ENCODE measurements around the gene MICA. TPM values are rescaled to one million over a fixed set of nuclear protein-coding genes. Genes with fewer than 3 reads are reported as not detected.
"Not testable (repeated sequence)": the region's sequence is repeated elsewhere in the genome, so short reads cannot be mapped to it uniquely, and the experiment has no call there.

The MICA gene
- total RNA-seq, 1 experiment from 2014 or later: 41.2 TPM

- POLR2A ChIA-PET (ENCODE audit: low non-redundant PET): no interaction called here
- Histone ChIP-seq H3K27me3 (replicated peaks; ENCODE audit: insufficient read depth, low read depth, low read length, poor library complexity) (peaks cover 16% of the 10 kb centered on the region), H3K4me3 (ENCODE audit: low read depth, low read length, poor library complexity, severe bottlenecking) (no peak overlapping the region), H3K27ac (ENCODE audit: low read depth, low read length, poor library complexity, severe bottlenecking) (no peak overlapping the region), H3K4me1 (ENCODE audit: insufficient read depth, low read length, poor library complexity, severe bottlenecking) (no peaks in the 10 kb centered on the region), H3K9me3 (ENCODE audit: low read depth, low read length, poor library complexity, severe bottlenecking) (no peaks in the 10 kb centered on the region), H3K36me3 (ENCODE audit: insufficient read depth, low read length, poor library complexity, severe bottlenecking) (no peaks in the 10 kb centered on the region)
- intact Hi-C loops (cut with micrococcal nuclease; ENCODE audit: unreplicated experiment): no loop called here
- TF ChIP-seq CTCF (conservative IDR thresholded peaks at IDR 0.05; ENCODE audit: low read depth, low read length): no peak
- TF ChIP-seq EZH2 (IDR thresholded peaks at IDR 0.05; ENCODE audit: borderline replicate concordance, low read depth, low read length, poor library complexity, severe bottlenecking): no peak
- CTCF ChIA-PET: no interaction called here
- no peak for DNase-seq (ENCODE audit: low spot score)
- BruUV-seq (replicated peaks): no TSS peak
Observed at GRCh38 chr6:31446481-31446880, 43.1 kb downstream of the MICA start.

GRCh38 chr6:31446999-31447789 lies 43.8 kb downstream of the MICA start:
- CTCF ChIA-PET; DNase-seq (ENCODE audit: low spot score); H3K4me1 ChIP-seq (ENCODE audit: insufficient read depth, low read length, poor library complexity, severe bottlenecking); H3K27ac ChIP-seq (ENCODE audit: low read depth, low read length, poor library complexity, severe bottlenecking); H3K9me3 ChIP-seq (ENCODE audit: low read depth, low read length, poor library complexity, severe bottlenecking); H3K4me3 ChIP-seq (ENCODE audit: low read depth, low read length, poor library complexity, severe bottlenecking); intact Hi-C loops (cut with micrococcal nuclease; ENCODE audit: unreplicated experiment); POLR2A ChIA-PET (ENCODE audit: low non-redundant PET); H3K36me3 ChIP-seq (ENCODE audit: insufficient read depth, low read length, poor library complexity, severe bottlenecking); BruUV-seq (replicated peaks): not testable (repeated sequence)
- H3K27me3 ChIP-seq (replicated peaks; ENCODE audit: insufficient read depth, low read depth, low read length, poor library complexity): peaks cover 16% of the 10 kb centered on the region

GRCh38 chr6:31450751-31451150 lies 47.4 kb downstream of the MICA start:
- POLR2A ChIA-PET (ENCODE audit: low non-redundant PET): no interaction called here
- H3K27me3 ChIP-seq (replicated peaks; ENCODE audit: insufficient read depth, low read depth, low read length, poor library complexity): no peaks in the 10 kb centered on the region
- DNase-seq (ENCODE audit: low spot score): no peak
- no peaks in the 10 kb centered on the region for H3K9me3 ChIP-seq (ENCODE audit: low read depth, low read length, poor library complexity, severe bottlenecking)
- CTCF ChIA-PET: no interaction called here
- H3K36me3 ChIP-seq (ENCODE audit: insufficient read depth, low read length, poor library complexity, severe bottlenecking): no peaks in the 10 kb centered on the region
- intact Hi-C loops (cut with micrococcal nuclease; ENCODE audit: unreplicated experiment): no loop called here
- no peak for TF ChIP-seq EZH2 (IDR thresholded peaks at IDR 0.05; ENCODE audit: borderline replicate concordance, low read depth, low read length, poor library complexity, severe bottlenecking)
- TF ChIP-seq CTCF (conservative IDR thresholded peaks at IDR 0.05; ENCODE audit: low read depth, low read length): no peak
- H3K4me1 ChIP-seq (ENCODE audit: insufficient read depth, low read length, poor library complexity, severe bottlenecking): no peaks in the 10 kb centered on the region
- H3K4me3 ChIP-seq (ENCODE audit: low read depth, low read length, poor library complexity, severe bottlenecking): no peak overlapping the region
- BruUV-seq (replicated peaks): no TSS peak
- no peak overlapping the region for H3K27ac ChIP-seq (ENCODE audit: low read depth, low read length, poor library complexity, severe bottlenecking)

- no peaks in the 10 kb centered on the region for H3K4me1 ChIP-seq (ENCODE audit: insufficient read depth, low read length, poor library complexity, severe bottlenecking)
- H3K36me3 ChIP-seq (ENCODE audit: insufficient read depth, low read length, poor library complexity, severe bottlenecking): no peaks in the 10 kb centered on the region
- no TSS peak for BruUV-seq (replicated peaks)
- no peak overlapping the region for H3K27ac ChIP-seq (ENCODE audit: low read depth, low read length, poor library complexity, severe bottlenecking)
- no peaks in the 10 kb centered on the region for H3K27me3 ChIP-seq (replicated peaks; ENCODE audit: insufficient read depth, low read depth, low read length, poor library complexity)
- CTCF ChIA-PET: no interaction called here
- POLR2A ChIA-PET (ENCODE audit: low non-redundant PET): no interaction called here
- no peaks in the 10 kb centered on the region for H3K9me3 ChIP-seq (ENCODE audit: low read depth, low read length, poor library complexity, severe bottlenecking)
- no peak for DNase-seq (ENCODE audit: low spot score)
- intact Hi-C loops (cut with micrococcal nuclease; ENCODE audit: unreplicated experiment): no loop called here
- TF ChIP-seq EZH2 (IDR thresholded peaks at IDR 0.05; ENCODE audit: borderline replicate concordance, low read depth, low read length, poor library complexity, severe bottlenecking) (no peak), CTCF (conservative IDR thresholded peaks at IDR 0.05; ENCODE audit: low read depth, low read length) (no peak)
- H3K4me3 ChIP-seq (ENCODE audit: low read depth, low read length, poor library complexity, severe bottlenecking): no peak overlapping the region
Observed at GRCh38 chr6:31452859-31453258, 49.5 kb downstream of the MICA start.

Measured in A673 (cell line).